Fibroblast of lung (primary cell): ENCODE data around the gene B3GALT5. TPM values are rescaled to one million over a fixed set of nuclear protein-coding genes. Genes with fewer than 3 reads are reported as not detected.

Experiments
- DNase-seq, 2 donors: peaks; one replicate each; pipeline versions ENCODE4 v3.0.0 to v3.0.0-alpha.2; 2010; ENCODE audit warnings: low read depth in 2 of 2
- H2AFZ ChIP-seq: 2 replicates; pipeline ENCODE4 v1.5.1; 2012; ENCODE audit warnings: low read length, control low read depth, inconsistent platforms
- H3K27ac ChIP-seq: 2 replicates; pipeline ENCODE4 v1.5.1; 2011; ENCODE audit warnings: low read length, control low read depth; ENCODE audit not compliant: insufficient read depth
- H3K27me3 ChIP-seq: 2 replicates; pipeline ENCODE4 v1.5.1; 2011; ENCODE audit warnings: mild to moderate bottlenecking, low read length; ENCODE audit not compliant: control insufficient read depth, insufficient read depth
- H3K36me3 ChIP-seq: 2 replicates; pipeline ENCODE4 v1.5.1; 2011; ENCODE audit warnings: low read length; ENCODE audit not compliant: control insufficient read depth, insufficient read depth
- H3K4me1 ChIP-seq: 2 replicates; pipeline ENCODE4 v1.5.1; 2011; ENCODE audit warnings: low read length; ENCODE audit not compliant: control insufficient read depth, insufficient read depth; ENCODE audit errors: extremely low read depth
- H3K4me2 ChIP-seq: 2 replicates; pipeline ENCODE4 v1.5.1; 2011; ENCODE audit warnings: low read length, control low read depth; ENCODE audit not compliant: insufficient read depth; ENCODE audit errors: extremely low read depth
- H3K4me3 ChIP-seq, 4 experiments: fragments of 200-600 bp in 1 of 4; sonication (generic) in 1 of 4; replicated peaks in 1 of 4; 2 replicates each; pipeline ENCODE4 v1.5.1; 2011 to 2016; ENCODE audit warnings: low read length in 4 of 4, low read depth in 3 of 4, mild to moderate bottlenecking in 3 of 4, control low read depth in 2 of 4, inconsistent platforms in 1 of 4, mixed read lengths in 1 of 4; ENCODE audit not compliant: insufficient read depth in 1 of 4; ENCODE audit errors: control extremely low read depth in 1 of 4
- H3K79me2 ChIP-seq: 2 replicates; pipeline ENCODE4 v1.5.1; 2012; ENCODE audit warnings: mild to moderate bottlenecking, low read length, inconsistent platforms; ENCODE audit not compliant: control insufficient read depth, insufficient read depth
- H3K9ac ChIP-seq: 2 replicates; pipeline ENCODE4 v1.5.1; 2011; ENCODE audit warnings: mild to moderate bottlenecking, low read length, control low read depth; ENCODE audit not compliant: insufficient read depth
- H3K9me3 ChIP-seq: 2 replicates; pipeline ENCODE4 v1.5.1; 2012; ENCODE audit warnings: low read depth, low read length; ENCODE audit not compliant: control insufficient read depth, insufficient read depth
- H4K20me1 ChIP-seq: 2 replicates; pipeline ENCODE4 v1.5.1; 2011; ENCODE audit warnings: low read length; ENCODE audit not compliant: control insufficient read depth, insufficient read depth; ENCODE audit errors: extremely low read depth
- EZH2 ChIP-seq: IDR thresholded peaks from 2 replicates; pipeline ENCODE4 v1.5.1; 2012; ENCODE audit warnings: low read length, control low read depth, mild to moderate bottlenecking; ENCODE audit errors: missing control alignments
- polyA plus RNA-seq, 2 donors: library from polyadenylated mRNA; depleted of rRNA in 1 of 2; stranded (reverse) in 1 of 2; unstranded in 1 of 2; fragments of >200 nt; gene quantifications; 2 replicates each; pipeline ENCODE4 v1.2.1, GENCODE V29; 2011 to 2012; ENCODE audit warnings: missing spikeins in 1 of 2
- total RNA-seq: library from RNA; depleted of rRNA; stranded (reverse); fragments of >200 nt; gene quantifications from 2 replicates; pipeline ENCODE4 v1.2.1, GENCODE V29; 2014
- TF ChIP-seq, protein P1 (sequence below), 2 donors: IDR thresholded peaks in 1 of 2; conservative IDR thresholded peaks in 1 of 2; 1 replicate in 1 of 2; 2 replicates in 1 of 2; pipeline ENCODE4 v1.5.1; 2011 to 2012; ENCODE audit warnings: low read length in 2 of 2, control low read depth in 1 of 2, inconsistent platforms in 1 of 2, low read depth in 1 of 2, mild to moderate bottlenecking in 1 of 2

B3GALT5 gene
- total and polyA plus RNA-seq, 2 donors (not counting 1 experiment from before 2014, with no cell fraction given), result under 0.01 TPM

DNA sequence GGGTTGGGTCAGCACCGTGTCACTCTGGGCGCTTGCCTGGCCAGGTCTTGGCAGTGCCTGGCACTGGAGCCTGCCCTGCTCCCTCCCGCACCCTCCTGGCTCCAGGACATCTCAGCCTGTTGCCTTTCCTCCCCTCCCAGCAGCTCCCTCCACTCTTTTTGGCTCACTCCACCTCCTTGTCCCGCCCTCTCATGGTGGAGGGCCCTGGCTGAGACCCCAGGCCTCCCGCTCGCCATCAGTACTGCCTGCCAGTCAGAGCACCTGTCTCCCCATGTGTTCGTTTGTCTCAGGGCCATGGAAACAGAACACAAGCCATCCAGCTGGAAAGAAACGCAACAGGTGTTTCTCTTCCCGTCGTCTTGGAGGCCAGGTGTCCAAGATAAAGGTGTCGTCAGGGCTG, 61.0 kb downstream of the B3GALT5 start:
- no peak overlapping the region for H3K4me2 ChIP-seq
- no peak for DNase-seq
- no peaks in the 10 kb centered on the region for H3K4me1 ChIP-seq
- no peaks in the 10 kb centered on the region for H3K27me3 ChIP-seq
- H3K79me2 ChIP-seq, result no peaks in the 10 kb centered on the region
- H4K20me1 ChIP-seq, result no peaks in the 10 kb centered on the region
- no peak overlapping the region for H3K4me3 ChIP-seq
- H2AFZ ChIP-seq, result no peak overlapping the region
- no peaks in the 10 kb centered on the region for H3K36me3 ChIP-seq
- no peak overlapping the region for H3K9ac ChIP-seq
- no peak for TF ChIP-seq EZH2
- TF ChIP-seq, protein P1, sequence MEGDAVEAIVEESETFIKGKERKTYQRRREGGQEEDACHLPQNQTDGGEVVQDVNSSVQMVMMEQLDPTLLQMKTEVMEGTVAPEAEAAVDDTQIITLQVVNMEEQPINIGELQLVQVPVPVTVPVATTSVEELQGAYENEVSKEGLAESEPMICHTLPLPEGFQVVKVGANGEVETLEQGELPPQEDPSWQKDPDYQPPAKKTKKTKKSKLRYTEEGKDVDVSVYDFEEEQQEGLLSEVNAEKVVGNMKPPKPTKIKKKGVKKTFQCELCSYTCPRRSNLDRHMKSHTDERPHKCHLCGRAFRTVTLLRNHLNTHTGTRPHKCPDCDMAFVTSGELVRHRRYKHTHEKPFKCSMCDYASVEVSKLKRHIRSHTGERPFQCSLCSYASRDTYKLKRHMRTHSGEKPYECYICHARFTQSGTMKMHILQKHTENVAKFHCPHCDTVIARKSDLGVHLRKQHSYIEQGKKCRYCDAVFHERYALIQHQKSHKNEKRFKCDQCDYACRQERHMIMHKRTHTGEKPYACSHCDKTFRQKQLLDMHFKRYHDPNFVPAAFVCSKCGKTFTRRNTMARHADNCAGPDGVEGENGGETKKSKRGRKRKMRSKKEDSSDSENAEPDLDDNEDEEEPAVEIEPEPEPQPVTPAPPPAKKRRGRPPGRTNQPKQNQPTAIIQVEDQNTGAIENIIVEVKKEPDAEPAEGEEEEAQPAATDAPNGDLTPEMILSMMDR (conservative IDR thresholded peaks at IDR 0.05 in 1 of 2, IDR thresholded peaks at IDR 0.05 in 1 of 2; ENCODE audit: low read depth in 1 of 2, low read length in 2 of 2), result no peak
- no peaks in the 10 kb centered on the region for H3K9me3 ChIP-seq
- no peak overlapping the region for H3K27ac ChIP-seq

DNA sequence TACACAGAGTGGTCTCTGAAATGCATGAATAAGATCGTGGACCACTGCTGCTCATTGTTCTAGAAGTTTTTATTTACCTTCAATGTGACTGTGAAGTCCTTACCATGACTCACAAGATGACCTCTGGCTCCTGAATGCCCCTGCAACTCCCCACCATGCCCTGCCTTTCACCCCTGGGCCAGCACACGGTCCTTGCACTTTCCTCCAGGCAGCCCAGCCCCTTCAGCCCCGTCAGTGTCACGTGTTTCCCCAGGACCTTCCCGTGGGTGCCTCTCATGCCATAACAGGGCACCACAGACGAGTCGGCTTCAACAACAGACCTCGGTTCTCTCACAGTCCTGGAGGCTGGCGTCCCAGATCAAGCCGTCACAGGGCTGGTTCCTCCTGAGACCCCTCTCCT, 62.1 kb downstream of the B3GALT5 start:
- no peaks in the 10 kb centered on the region for H3K27me3 ChIP-seq
- no peak overlapping the region for H3K4me2 ChIP-seq
- H4K20me1 ChIP-seq, result no peaks in the 10 kb centered on the region
- no peak overlapping the region for H3K4me3 ChIP-seq
- no peak overlapping the region for H3K27ac ChIP-seq
- H3K79me2 ChIP-seq, result no peaks in the 10 kb centered on the region
- no peaks in the 10 kb centered on the region for H3K4me1 ChIP-seq
- TF ChIP-seq, protein P1 (conservative IDR thresholded peaks at IDR 0.05 in 1 of 2, IDR thresholded peaks at IDR 0.05 in 1 of 2; ENCODE audit: low read depth in 1 of 2, low read length in 2 of 2), result no peak
- no peak for TF ChIP-seq EZH2
- H3K9me3 ChIP-seq, result no peaks in the 10 kb centered on the region
- no peak for DNase-seq
- no peaks in the 10 kb centered on the region for H3K36me3 ChIP-seq
- H3K9ac ChIP-seq, result no peak overlapping the region
- no peak overlapping the region for H2AFZ ChIP-seq

DNA sequence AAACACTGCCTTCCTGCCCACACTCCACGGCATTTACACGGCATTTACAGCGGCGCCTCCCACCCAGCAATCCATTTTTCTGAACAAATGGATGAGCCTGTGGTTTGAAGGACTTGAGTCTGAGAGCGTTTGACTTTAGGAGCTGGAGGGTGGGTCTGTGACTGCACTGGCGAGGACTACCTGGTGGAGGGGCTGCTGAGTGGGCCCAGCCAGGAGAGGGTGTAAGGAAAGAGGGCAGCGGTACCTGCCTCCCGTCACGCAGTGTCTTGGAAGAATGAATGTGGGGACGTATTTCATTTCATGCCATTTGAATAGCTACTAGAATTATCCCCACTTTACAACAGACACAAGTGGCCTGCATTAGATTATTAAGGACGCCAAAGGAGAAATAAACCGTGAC, 62.9 kb downstream of the B3GALT5 start:
- TF ChIP-seq, protein P1 (conservative IDR thresholded peaks at IDR 0.05 in 1 of 2, IDR thresholded peaks at IDR 0.05 in 1 of 2; ENCODE audit: low read depth in 1 of 2, low read length in 2 of 2), result no peak
- no peak for TF ChIP-seq EZH2
- H3K27ac ChIP-seq, result no peak overlapping the region
- no peak overlapping the region for H2AFZ ChIP-seq

More for the DNA sequence above, 62.9 kb downstream of the B3GALT5 start:
- no peak overlapping the region for H3K4me3 ChIP-seq
- no peaks in the 10 kb centered on the region for H3K9me3 ChIP-seq
- no peaks in the 10 kb centered on the region for H3K79me2 ChIP-seq
- H3K36me3 ChIP-seq, result no peaks in the 10 kb centered on the region
- H3K4me2 ChIP-seq, result no peak overlapping the region
- no peak overlapping the region for H3K9ac ChIP-seq
- DNase-seq, result no peak
- no peaks in the 10 kb centered on the region for H3K27me3 ChIP-seq
- no peaks in the 10 kb centered on the region for H3K4me1 ChIP-seq
- no peaks in the 10 kb centered on the region for H4K20me1 ChIP-seq
